BLaER1 (cell line): Measurements from ENCODE around the gene TTPAL.

ENCODE experiments used
- H3K27ac ChIP-seq: shearing (Covaris generic); formaldehyde crosslinking; 2 replicates; pipeline ENCODE4 v1.8.1; 2022
- H3K27me3 ChIP-seq: shearing (Covaris generic); formaldehyde crosslinking; 2 replicates; pipeline ENCODE4 v1.8.1; 2022
- H3K36me3 ChIP-seq: shearing (Covaris generic); formaldehyde crosslinking; 2 replicates; pipeline ENCODE4 v1.8.1; 2022
- H3K4me1 ChIP-seq: shearing (Covaris generic); formaldehyde crosslinking; 2 replicates; pipeline ENCODE4 v1.8.1; 2022
- H3K4me2 ChIP-seq: shearing (Covaris generic); formaldehyde crosslinking; 2 replicates; pipeline ENCODE4 v1.8.1; 2022
- H3K4me3 ChIP-seq: shearing (Covaris generic); formaldehyde crosslinking; 2 replicates; pipeline ENCODE4 v1.8.1; 2022
- H3K9ac ChIP-seq: shearing (Covaris generic); formaldehyde crosslinking; 2 replicates; pipeline ENCODE4 v1.8.1; 2022
- H3K9me3 ChIP-seq: shearing (Covaris generic); formaldehyde crosslinking; 2 replicates; pipeline ENCODE4 v1.8.1; 2022
- H4K20me1 ChIP-seq: shearing (Covaris generic); formaldehyde crosslinking; 2 replicates; pipeline ENCODE4 v1.8.1; 2022
- Cebpa-rat ChIP-seq: shearing (Covaris generic); IDR thresholded peaks from 2 replicates; pipeline ENCODE4 v1.8.1; 2022

TTPAL gene

DNA sequence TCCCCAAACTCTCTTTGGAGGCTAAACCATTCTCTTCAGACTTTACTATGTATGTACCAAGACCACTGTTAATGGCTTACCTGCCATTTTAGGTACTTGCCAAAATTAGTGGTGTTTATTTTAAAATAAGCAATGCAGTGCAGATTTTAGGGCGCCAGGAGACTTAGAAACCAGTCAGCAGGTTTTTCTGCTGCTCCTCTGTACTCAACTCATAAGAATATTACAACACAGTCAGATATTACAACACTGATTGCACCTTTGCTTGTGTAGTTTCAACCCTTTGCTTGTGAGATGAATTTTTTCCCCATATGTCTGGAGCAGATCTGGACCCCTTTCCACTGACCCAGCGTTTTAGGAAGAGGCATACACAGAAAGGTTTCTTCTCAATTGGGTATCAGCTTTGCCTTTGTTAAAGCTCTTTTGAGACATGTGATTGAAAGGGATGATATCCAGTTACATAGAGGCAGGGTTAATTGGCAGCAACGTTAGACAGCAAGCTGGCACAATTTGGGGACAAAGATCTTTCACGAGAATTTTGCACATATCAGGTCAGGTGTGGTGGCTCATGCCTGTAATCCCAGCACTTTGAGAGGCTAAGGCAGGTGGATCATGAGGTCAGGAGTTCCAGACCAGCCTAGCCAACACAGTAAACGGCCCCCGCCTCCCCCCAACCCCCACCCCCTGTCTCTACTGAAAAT is 6.2 kb downstream of the TTPAL start:
- TF ChIP-seq Cebpa-rat, result no peak
- no peak overlapping the region for H3K4me2 ChIP-seq
- no peaks in the 10 kb centered on the region for H3K27me3 ChIP-seq
- peaks cover 63% of the 10 kb centered on the region for H3K36me3 ChIP-seq
- no peak overlapping the region for H3K27ac ChIP-seq
- no peaks in the 10 kb centered on the region for H3K9me3 ChIP-seq
- peaks cover 22% of the 10 kb centered on the region for H3K4me1 ChIP-seq
- H4K20me1 ChIP-seq, result peaks cover 27% of the 10 kb centered on the region
- no peak overlapping the region for H3K9ac ChIP-seq
- H3K4me3 ChIP-seq, result no peak overlapping the region

GRCh38 chr20:44483112-44483511 is 7.4 kb downstream of the TTPAL start:
- no peak for TF ChIP-seq Cebpa-rat
- Histone ChIP-seq H3K9me3 (no peaks in the 10 kb centered on the region), H3K9ac (no peak overlapping the region), H3K27me3 (no peaks in the 10 kb centered on the region), H3K4me3 (no peak overlapping the region), H3K27ac (no peak overlapping the region), H3K4me2 (no peak overlapping the region), H3K4me1 (peaks cover 21% of the 10 kb centered on the region), H4K20me1 (peaks cover 25% of the 10 kb centered on the region), H3K36me3 (peaks cover 75% of the 10 kb centered on the region)

DNA sequence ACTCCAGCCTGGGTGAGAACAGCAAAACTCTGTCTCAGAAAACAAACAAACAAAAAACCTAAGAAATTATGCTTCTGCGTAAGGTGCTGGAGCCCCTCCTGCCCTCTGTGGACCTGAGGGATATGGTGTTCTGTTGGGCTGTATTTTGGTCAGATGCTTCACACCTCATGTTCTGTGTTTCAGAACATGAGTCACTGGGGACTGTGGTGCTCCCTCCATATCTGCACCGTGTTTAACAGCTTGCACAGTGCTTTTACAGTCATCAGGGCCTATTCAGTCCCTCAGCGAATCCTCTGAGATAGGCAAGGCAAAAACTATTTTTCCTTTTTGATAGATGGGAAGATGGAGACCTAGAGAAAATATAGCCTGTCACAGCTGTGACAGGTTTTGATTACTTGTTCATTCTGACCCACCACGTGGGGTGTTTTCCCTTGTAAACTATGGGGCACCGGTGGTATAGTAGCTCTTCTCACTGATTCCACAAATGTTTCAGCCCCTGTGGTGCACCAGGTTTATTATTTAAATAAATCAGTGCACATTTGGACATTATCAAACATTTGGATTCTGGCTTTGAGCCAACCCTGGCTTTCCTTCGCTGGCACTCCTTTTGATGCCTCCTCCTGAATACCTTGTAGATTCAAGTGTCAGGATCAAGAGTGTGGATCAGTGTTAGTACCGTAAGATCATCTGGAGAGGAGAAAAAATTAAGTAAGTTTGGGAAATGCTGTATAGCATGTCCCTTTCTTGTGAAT is 9.6 kb downstream of the TTPAL start:
- TF ChIP-seq Cebpa-rat, result no peak
- H3K27me3 ChIP-seq, result no peaks in the 10 kb centered on the region
- H3K27ac ChIP-seq, result no peak overlapping the region
- H3K4me2 ChIP-seq, result no peak overlapping the region
- H3K4me1 ChIP-seq, result peaks cover 6% of the 10 kb centered on the region
- H3K9ac ChIP-seq, result no peak overlapping the region
- H4K20me1 ChIP-seq, result peaks cover 21% of the 10 kb centered on the region
- no peaks in the 10 kb centered on the region for H3K9me3 ChIP-seq
- H3K36me3 ChIP-seq, result peaks cover 95% of the 10 kb centered on the region
- H3K4me3 ChIP-seq, result no peak overlapping the region

GRCh38 chr20:44485830-44486198 is 10.1 kb downstream of the TTPAL start:
- Histone ChIP-seq H3K4me1 (peaks cover under 1% of the 10 kb centered on the region; the same call in 1 of the 2 replicates), H3K9me3 (no peaks in the 10 kb centered on the region), H3K27ac (no peak overlapping the region), H3K4me3 (no peak overlapping the region), H4K20me1 (peaks cover 16% of the 10 kb centered on the region; the same call in 1 of the 2 replicates), H3K27me3 (no peaks in the 10 kb centered on the region), H3K4me2 (no peak overlapping the region), H3K9ac (no peak overlapping the region), H3K36me3 (peaks cover 95% of the 10 kb centered on the region)
- no peak for TF ChIP-seq Cebpa-rat

DNA sequence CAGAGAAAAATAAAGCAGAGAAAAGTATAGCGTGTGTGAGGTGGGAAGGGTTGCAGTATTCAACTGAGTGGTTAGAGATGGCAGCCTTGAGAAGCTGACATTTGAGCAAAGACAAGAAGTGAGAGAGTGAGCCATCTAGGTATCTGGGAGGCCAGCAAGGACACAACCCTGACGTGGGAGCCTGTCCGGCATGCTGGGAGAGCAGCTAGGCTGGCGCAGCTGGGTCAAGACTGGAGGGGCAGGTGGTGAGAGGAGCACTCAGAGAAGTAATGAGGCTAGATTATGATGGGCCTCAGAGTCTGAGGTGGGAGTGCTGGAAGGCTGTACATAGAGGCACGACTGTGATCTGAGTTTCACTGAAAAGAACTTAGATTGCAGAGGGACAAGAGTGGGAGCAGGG is 12.9 kb downstream of the TTPAL start:
- Histone ChIP-seq H4K20me1 (peaks cover 19% of the 10 kb centered on the region), H3K4me3 (no peak overlapping the region), H3K9ac (no peak overlapping the region), H3K9me3 (no peaks in the 10 kb centered on the region), H3K36me3 (peaks cover 98% of the 10 kb centered on the region), H3K27me3 (no peaks in the 10 kb centered on the region), H3K27ac (no peak overlapping the region), H3K4me2 (no peak overlapping the region), H3K4me1 (no peaks in the 10 kb centered on the region)
- no peak for TF ChIP-seq Cebpa-rat

DNA sequence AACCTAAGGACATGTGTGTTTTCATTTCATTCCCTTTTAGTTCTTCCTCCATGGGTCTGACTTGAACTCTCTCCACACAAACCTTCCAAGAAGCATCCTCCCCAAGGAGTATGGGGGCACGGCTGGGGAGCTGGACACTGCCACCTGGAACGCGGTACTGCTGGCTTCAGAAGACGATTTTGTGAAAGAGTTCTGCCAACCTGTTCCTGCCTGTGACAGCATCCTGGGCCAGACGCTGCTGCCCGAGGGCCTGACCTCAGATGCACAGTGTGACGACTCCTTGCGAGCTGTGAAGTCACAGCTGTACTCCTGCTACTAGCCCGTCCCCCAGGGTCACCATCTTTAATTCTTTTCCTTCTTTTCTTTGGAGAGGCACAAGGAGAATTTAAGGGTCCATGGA is 13.5 kb downstream of the TTPAL start:
- H3K27ac ChIP-seq, result no peak overlapping the region
- H3K36me3 ChIP-seq, result peaks cover 99% of the 10 kb centered on the region
- no peak overlapping the region for H3K9ac ChIP-seq
- H3K4me1 ChIP-seq, result no peaks in the 10 kb centered on the region
- H3K9me3 ChIP-seq, result no peaks in the 10 kb centered on the region
- H3K4me3 ChIP-seq, result no peak overlapping the region
- H4K20me1 ChIP-seq, result peaks cover 25% of the 10 kb centered on the region
- H3K27me3 ChIP-seq, result no peaks in the 10 kb centered on the region
- H3K4me2 ChIP-seq, result no peak overlapping the region
- TF ChIP-seq Cebpa-rat, result no peak

- Histone ChIP-seq H3K4me1 (no peaks in the 10 kb centered on the region), H4K20me1 (peaks cover 31% of the 10 kb centered on the region), H3K27me3 (no peaks in the 10 kb centered on the region), H3K9ac (no peak overlapping the region), H3K9me3 (no peaks in the 10 kb centered on the region), H3K36me3 (peaks cover 99% of the 10 kb centered on the region), H3K27ac (no peak overlapping the region), H3K4me3 (no peak overlapping the region), H3K4me2 (no peak overlapping the region)
- no peak for TF ChIP-seq Cebpa-rat
These were observed 14.3 kb downstream of the TTPAL start for GRCh38 chr20:44489931-44490330.

DNA sequence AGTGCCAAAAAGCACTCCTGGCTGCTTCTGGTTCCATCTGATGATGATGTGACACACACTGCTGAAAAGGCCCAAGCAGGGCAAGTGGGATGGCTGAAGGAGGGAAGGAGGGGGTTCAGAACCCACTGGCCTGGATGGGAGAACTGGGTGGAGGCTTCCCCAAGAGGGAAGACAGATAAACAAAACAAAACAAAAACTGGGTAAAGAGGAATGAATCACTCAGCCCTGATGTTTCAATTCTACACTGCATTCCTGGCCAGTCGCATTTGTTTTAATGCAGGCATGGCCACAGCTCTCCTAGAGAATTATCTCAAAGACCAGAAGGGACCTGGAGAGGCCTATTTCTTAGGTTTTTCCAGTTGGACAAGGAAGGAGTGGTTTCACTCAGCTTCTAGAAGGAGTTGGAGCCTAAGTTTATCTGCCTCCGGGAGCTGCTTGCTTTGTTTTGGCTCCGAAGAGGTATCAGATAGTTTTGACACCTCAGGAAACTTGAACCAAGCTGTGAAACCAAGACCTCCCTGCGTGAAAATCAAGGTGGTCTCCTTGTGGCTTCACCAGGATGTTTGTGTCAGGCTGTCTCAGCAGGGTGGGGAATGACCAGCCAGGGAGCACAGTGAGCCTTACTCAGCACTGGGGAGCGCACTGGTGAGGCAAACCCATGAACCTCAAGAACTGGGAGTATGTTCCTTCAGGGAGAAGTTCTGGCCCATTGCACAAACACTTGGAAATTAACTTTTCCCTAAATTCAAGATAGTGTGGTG is 16.1 kb downstream of the TTPAL start:
- no peak for TF ChIP-seq Cebpa-rat

GRCh38 chr20:44494266-44494665 is 18.6 kb downstream of the TTPAL start:
- H3K4me2 ChIP-seq, result no peak overlapping the region
- no peak for TF ChIP-seq Cebpa-rat
- H3K9ac ChIP-seq, result no peak overlapping the region
- no peaks in the 10 kb centered on the region for H3K27me3 ChIP-seq
- peaks cover 99% of the 10 kb centered on the region for H3K36me3 ChIP-seq
- H3K27ac ChIP-seq, result no peak overlapping the region
- no peak overlapping the region for H3K4me3 ChIP-seq
- peaks cover 15% of the 10 kb centered on the region; the same call in 1 of the 2 replicates for H3K4me1 ChIP-seq
- H3K9me3 ChIP-seq, result no peaks in the 10 kb centered on the region
- H4K20me1 ChIP-seq, result peaks cover 42% of the 10 kb centered on the region

More for the DNA sequence above, 16.1 kb downstream of the TTPAL start:
- Histone ChIP-seq H3K9ac (no peak overlapping the region), H3K27me3 (no peaks in the 10 kb centered on the region), H3K4me2 (no peak overlapping the region), H3K4me1 (peaks cover 2% of the 10 kb centered on the region; the same call in 1 of the 2 replicates), H3K36me3 (peaks cover 99% of the 10 kb centered on the region), H3K9me3 (no peaks in the 10 kb centered on the region), H3K27ac (no peak overlapping the region), H4K20me1 (peaks cover 38% of the 10 kb centered on the region), H3K4me3 (no peak overlapping the region)

DNA sequence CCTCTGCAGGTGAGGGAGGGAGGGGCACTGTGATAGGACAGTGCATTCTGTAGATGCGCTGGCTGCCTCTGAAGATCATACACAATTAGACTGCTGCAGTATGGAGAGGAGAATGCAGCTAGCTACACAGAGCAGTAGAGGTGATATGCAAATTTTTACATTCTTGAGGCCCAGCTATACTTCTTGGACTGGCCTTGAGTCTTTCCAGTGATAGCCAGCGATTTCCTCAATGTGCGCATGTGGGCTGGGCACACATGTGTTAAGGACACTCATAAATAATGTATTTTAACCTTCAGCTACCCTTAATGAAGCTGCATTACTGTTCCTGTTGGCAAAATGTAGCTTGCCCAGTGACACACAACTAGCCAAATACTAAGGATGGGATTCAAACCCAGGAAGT is 19.0 kb downstream of the TTPAL start:
- no peak overlapping the region for H3K27ac ChIP-seq

More for the DNA sequence above, 19.0 kb downstream of the TTPAL start:
- TF ChIP-seq Cebpa-rat, result no peak
- peaks cover 46% of the 10 kb centered on the region for H4K20me1 ChIP-seq
- H3K4me1 ChIP-seq, result peaks cover 15% of the 10 kb centered on the region; the same call in 1 of the 2 replicates
- no peak overlapping the region for H3K9ac ChIP-seq
- H3K9me3 ChIP-seq, result no peaks in the 10 kb centered on the region
- H3K27me3 ChIP-seq, result no peaks in the 10 kb centered on the region
- peaks cover 99% of the 10 kb centered on the region for H3K36me3 ChIP-seq
- H3K4me2 ChIP-seq, result no peak overlapping the region
- no peak overlapping the region for H3K4me3 ChIP-seq
